ENCODE measurements around the gene TNFSF13B.

TNFSF13B gene

DNA sequence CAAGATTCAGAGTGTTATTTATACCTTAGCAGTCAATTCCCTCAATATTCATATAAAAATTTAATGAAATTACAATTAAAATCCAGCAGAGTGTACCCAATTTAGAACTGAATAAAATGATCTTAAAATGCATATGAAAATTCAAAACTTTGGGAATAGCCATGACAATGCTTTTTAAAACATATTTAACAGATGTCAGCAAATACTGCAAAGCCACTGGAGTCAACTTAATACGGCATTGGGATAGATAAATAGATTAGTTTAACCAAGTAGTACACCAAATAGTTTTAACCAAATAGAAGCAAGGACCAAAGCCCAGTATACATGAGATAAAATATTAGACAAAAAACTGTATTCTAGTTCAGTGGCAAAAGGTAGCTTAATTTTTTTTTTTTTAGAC is 79.8 kb downstream of the TNFSF13B start:
- DNase-seq = no peak

DNA sequence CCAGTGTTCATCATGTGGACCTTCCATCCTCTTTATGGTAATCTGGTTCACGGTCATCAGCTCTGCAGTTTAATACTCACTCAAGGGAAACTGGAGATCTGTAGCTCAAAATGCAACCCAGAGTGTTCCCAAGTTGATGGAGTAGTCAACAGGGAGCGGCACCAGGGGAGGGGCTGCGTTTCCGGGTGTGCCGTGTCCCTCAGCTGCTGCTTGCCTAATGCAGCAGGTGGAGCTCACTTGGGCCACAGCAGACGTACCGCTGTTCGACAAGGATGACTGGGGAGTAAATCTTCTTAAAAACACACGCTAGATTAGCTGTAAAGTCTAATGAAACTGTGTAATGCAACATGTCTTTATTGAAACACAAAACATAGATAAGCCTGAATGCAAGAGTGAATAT is 81.1 kb downstream of the TNFSF13B start:
- no peak for DNase-seq

- peak; percentile 8 for DNase-seq
These were observed 83.1 kb downstream of the TNFSF13B start for GRCh38 chr13:108352599-108352998.

- no peak for DNase-seq
These were observed 87.7 kb downstream of the TNFSF13B start for GRCh38 chr13:108357228-108357627.
